DND-41 (cell line): ENCODE results near the gene SFXN1.

Source experiments
- ATAC-seq: fragments of 200-7000 bp; cut with Tn5 transposase; 3 replicates; pipeline ENCODE4 v1.9.1; 2021; ENCODE audit warnings: low read depth; ENCODE audit not compliant: insufficient read depth
- DNase-seq: peaks from one replicate; pipeline ENCODE4 v3.0.0-alpha.2; 2020
- H2AFZ ChIP-seq: 2 replicates; pipeline ENCODE4 v1.6.0; 2012; ENCODE audit warnings: low read depth, low read length
- H3K27ac ChIP-seq: 2 replicates; pipeline ENCODE4 v1.5.1; 2012; ENCODE audit warnings: low read length, inconsistent platforms
- H3K27me3 ChIP-seq: fragments of 200-600 bp; sonication (generic); 2 replicates; pipeline ENCODE4 v1.6.0; 2012; ENCODE audit warnings: low read length, mild to moderate bottlenecking, inconsistent platforms; ENCODE audit not compliant: insufficient read depth, poor library complexity
- H3K36me3 ChIP-seq: 2 replicates; pipeline ENCODE4 v1.5.1; 2012; ENCODE audit warnings: low read length, inconsistent platforms; ENCODE audit not compliant: insufficient read depth
- H3K4me1 ChIP-seq: 2 replicates; pipeline ENCODE4 v1.5.1; 2012; ENCODE audit warnings: mild to moderate bottlenecking, low read length; ENCODE audit not compliant: insufficient read depth
- H3K4me2 ChIP-seq: 2 replicates; pipeline ENCODE4 v1.6.0; 2012; ENCODE audit warnings: mild to moderate bottlenecking, moderate library complexity, low read length, inconsistent platforms; ENCODE audit not compliant: insufficient read depth
- H3K4me3 ChIP-seq, 2 experiments: fragments of 200-600 bp in 1 of 2; shearing (Covaris generic) in 1 of 2; 2 replicates each; pipeline ENCODE4 v1.5.1; 2012 to 2016; ENCODE audit warnings: inconsistent platforms in 2 of 2, low read length in 2 of 2, mild to moderate bottlenecking in 2 of 2, low read depth in 1 of 2, moderate library complexity in 1 of 2
- H3K79me2 ChIP-seq: 2 replicates; pipeline ENCODE4 v1.6.0; 2012; ENCODE audit warnings: low read length, inconsistent platforms; ENCODE audit not compliant: insufficient read depth
- H3K9ac ChIP-seq: 2 replicates; pipeline ENCODE4 v1.6.0; 2012; ENCODE audit warnings: low read depth, mild to moderate bottlenecking, inconsistent platforms, low read length, moderate library complexity
- H3K9me3 ChIP-seq: 2 replicates; pipeline ENCODE4 v1.5.1; 2012; ENCODE audit warnings: low read length, moderate library complexity, mild to moderate bottlenecking, inconsistent platforms; ENCODE audit not compliant: insufficient read depth, severe bottlenecking
- H4K20me1 ChIP-seq: 2 replicates; pipeline ENCODE4 v1.6.0; 2012; ENCODE audit warnings: low read length; ENCODE audit not compliant: insufficient read depth
- CTCF ChIP-seq: IDR thresholded peaks from 2 replicates; pipeline ENCODE4 v1.5.1; 2012; ENCODE audit warnings: borderline replicate concordance, low read length, moderate library complexity, mild to moderate bottlenecking; ENCODE audit not compliant: poor library complexity, severe bottlenecking; ENCODE audit errors: extremely low read depth
- EZH2 ChIP-seq: IDR thresholded peaks from 3 replicates; pipeline ENCODE4 v1.6.1; 2012; ENCODE audit warnings: borderline replicate concordance, low read depth, mild to moderate bottlenecking, moderate library complexity, low read length, inconsistent platforms; ENCODE audit not compliant: severe bottlenecking

Gene SFXN1

DNA sequence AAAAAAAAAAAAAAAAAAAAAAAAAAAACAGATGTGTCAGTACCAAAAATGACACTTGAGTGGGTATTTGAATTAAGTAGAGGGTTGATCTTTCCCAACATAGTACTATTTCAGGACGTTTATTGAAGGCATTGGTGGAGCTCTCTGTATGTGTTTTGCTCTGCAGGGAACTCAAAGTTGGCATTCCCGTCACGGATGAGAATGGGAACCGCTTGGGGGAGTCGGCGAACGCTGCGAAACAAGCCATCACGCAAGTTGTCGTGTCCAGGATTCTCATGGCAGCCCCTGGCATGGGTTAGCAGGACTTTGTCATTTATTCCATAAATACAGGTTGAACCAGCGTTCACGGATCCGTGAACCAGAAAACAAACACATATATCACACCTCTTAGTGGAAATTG is 34.9 kb downstream of the SFXN1 start:
- H3K27me3 ChIP-seq = no peaks in the 10 kb centered on the region
- no peaks in the 10 kb centered on the region for H3K4me1 ChIP-seq
- H3K9me3 ChIP-seq = no peaks in the 10 kb centered on the region
- no peak overlapping the region for H3K27ac ChIP-seq
- no peak overlapping the region for H3K4me3 ChIP-seq
- no peak overlapping the region for H2AFZ ChIP-seq
- no peak overlapping the region for H3K4me2 ChIP-seq
- H3K79me2 ChIP-seq = peaks cover 3% of the 10 kb centered on the region; the same call in 1 of the 2 replicates
- H3K36me3 ChIP-seq = peaks cover 99% of the 10 kb centered on the region
- H4K20me1 ChIP-seq = peaks cover 8% of the 10 kb centered on the region; the same call in 1 of the 2 replicates
- H3K9ac ChIP-seq = no peak overlapping the region
- ATAC-seq (no peak), DNase-seq (no peak)
- TF ChIP-seq EZH2 (no peak), CTCF (no peak)

GRCh38 chr5:175513726-175514125 is 35.4 kb downstream of the SFXN1 start:
- no peaks in the 10 kb centered on the region for H3K4me1 ChIP-seq
- H3K9ac ChIP-seq = no peak overlapping the region
- no peaks in the 10 kb centered on the region for H3K27me3 ChIP-seq
- H4K20me1 ChIP-seq = peaks cover 8% of the 10 kb centered on the region; the same call in 1 of the 2 replicates
- H3K36me3 ChIP-seq = peaks cover 99% of the 10 kb centered on the region
- H2AFZ ChIP-seq = no peak overlapping the region
- no peaks in the 10 kb centered on the region for H3K9me3 ChIP-seq
- H3K4me3 ChIP-seq = no peak overlapping the region
- no peak overlapping the region for H3K4me2 ChIP-seq
- no peak for TF ChIP-seq EZH2
- TF ChIP-seq CTCF = no peak
- ATAC-seq = no peak
- no peak for DNase-seq
- peaks cover 3% of the 10 kb centered on the region; the same call in 1 of the 2 replicates for H3K79me2 ChIP-seq
- no peak overlapping the region for H3K27ac ChIP-seq

GRCh38 chr5:175516933-175517823 is 38.8 kb downstream of the SFXN1 start:
- Histone ChIP-seq H3K4me3 (no peak overlapping the region), H4K20me1 (peaks cover 3% of the 10 kb centered on the region; the same call in 1 of the 2 replicates), H3K9me3 (no peaks in the 10 kb centered on the region), H3K27ac (no peak overlapping the region), H3K4me2 (no peak overlapping the region), H2AFZ (no peak overlapping the region), H3K36me3 (peaks cover 94% of the 10 kb centered on the region), H3K9ac (no peak overlapping the region), H3K4me1 (no peaks in the 10 kb centered on the region), H3K79me2 (no peaks in the 10 kb centered on the region), H3K27me3 (no peaks in the 10 kb centered on the region)
- ATAC-seq = no peak
- TF ChIP-seq EZH2 (no peak), CTCF (no peak)
- no peak for DNase-seq
